TTC549 (cell line): Measurements from ENCODE around the gene ANP32B.
"Not testable (repeated sequence)": the region's sequence is repeated elsewhere in the genome, so short reads cannot be mapped to it uniquely, and the experiment has no call there.

Source experiments
- FAIRE-seq: peaks from 2 replicates; lab custom pipeline; 2012; peaks lifted over from hg19 to GRCh38; lab: Jason Lieb, UNC

ANP32B gene

GRCh38 chr9:97963232-97963631 lies 19.9 kb upstream of the ANP32B start:
- no peak for FAIRE-seq

GRCh38 chr9:97964901-97965300 lies 18.2 kb upstream of the ANP32B start:
- FAIRE-seq, result no peak

- no peak for FAIRE-seq
These were observed 16.6 kb upstream of the ANP32B start for GRCh38 chr9:97966493-97966892.

- no peak for FAIRE-seq
These were observed 14.1 kb upstream of the ANP32B start for GRCh38 chr9:97969014-97969413.

GRCh38 chr9:97970165-97970564 lies 13.0 kb upstream of the ANP32B start:
- no peak for FAIRE-seq

GRCh38 chr9:97972753-97973152 lies 10.4 kb upstream of the ANP32B start:
- no peak for FAIRE-seq

- no peak for FAIRE-seq
These were observed 7.8 kb upstream of the ANP32B start for GRCh38 chr9:97975376-97975775.

GRCh38 chr9:97976633-97977032 lies 6.5 kb upstream of the ANP32B start:
- not testable (repeated sequence) for FAIRE-seq

GRCh38 chr9:97978371-97979130 lies 4.6 kb upstream of the ANP32B start:
- no peak for FAIRE-seq

- no peak for FAIRE-seq
These were observed 3.2 kb upstream of the ANP32B start for GRCh38 chr9:97979788-97980478.

- FAIRE-seq, result no peak
These were observed 2.7 kb upstream of the ANP32B start for GRCh38 chr9:97980479-97980803.

GRCh38 chr9:97980918-97981845 lies 2.0 kb upstream of the ANP32B start:
- no peak for FAIRE-seq

- FAIRE-seq, result no peak
These were observed 1.1 kb upstream of the ANP32B start for GRCh38 chr9:97981846-97982682.

- FAIRE-seq, result no peak
These were observed 547 bp downstream of the ANP32B start for GRCh38 chr9:97983589-97984187.

- no peak for FAIRE-seq
These were observed 1.3 kb downstream of the ANP32B start for GRCh38 chr9:97984188-97985057.

- FAIRE-seq, result no peak
These were observed 2.1 kb downstream of the ANP32B start for GRCh38 chr9:97985058-97985861.

- no peak for FAIRE-seq
These were observed 4.3 kb downstream of the ANP32B start for GRCh38 chr9:97987487-97987886.

- no peak for FAIRE-seq
These were observed 7.1 kb downstream of the ANP32B start for GRCh38 chr9:97990259-97990658.

GRCh38 chr9:97991818-97992217 lies 8.7 kb downstream of the ANP32B start:
- FAIRE-seq, result no peak

GRCh38 chr9:97992219-97992618 lies 9.1 kb downstream of the ANP32B start:
- no peak for FAIRE-seq
